Right lobe of liver (tissue), 6 donors: ENCODE measurements around the gene AFF2. TPM values are rescaled to one million over a fixed set of nuclear protein-coding genes. Genes with fewer than 3 reads are reported as not detected.

Source experiments
- ATAC-seq, 4 donors: fragments of 200-7000 bp; cut with Tn5 transposase; one replicate each; pipeline ENCODE4 v1.9.1; 2020; ENCODE audit warnings: mild to moderate bottlenecking in 4 of 4, moderate library complexity in 4 of 4
- DNase-seq, 3 donors: peaks; one replicate each; pipeline ENCODE4 v3.0.0-alpha.2; 2020
- H3K27ac ChIP-seq, 3 donors: fragments of 200-600 bp; one replicate each; pipeline ENCODE4 v1.8.0; 2022
- H3K27me3 ChIP-seq, 2 donors: fragments of 200-600 bp; one replicate each; pipeline ENCODE4 v1.8.0; 2022
- H3K36me3 ChIP-seq, 4 donors: fragments of 200-600 bp; sonication (generic) in 1 of 4; one replicate each; pipeline versions ENCODE4 v1.5.1 to v1.8.0; 2017 to 2022; ENCODE audit warnings: control low read depth in 1 of 4
- H3K4me1 ChIP-seq, 4 donors: fragments of 200-600 bp; sonication (generic) in 1 of 4; one replicate each; pipeline versions ENCODE4 v1.5.1 to v1.8.0; 2017 to 2022; ENCODE audit warnings: control low read depth in 1 of 4
- H3K4me3 ChIP-seq, 3 donors: fragments of 200-600 bp; one replicate each; pipeline ENCODE4 v1.8.0; 2022
- H3K9me3 ChIP-seq, 4 donors: fragments of 200-600 bp; sonication (generic) in 1 of 4; one replicate each; pipeline versions ENCODE4 v1.5.1 to v1.8.0; 2017 to 2022; ENCODE audit warnings: control low read depth in 1 of 4
- CTCF ChIP-seq, 4 donors: fragments of 200-600 bp in 3 of 4; fragments of 450-650 bp in 1 of 4; IDR thresholded peaks; one replicate each; pipeline versions ENCODE4 v1.5.1 to v1.8.0; 2016 to 2022; ENCODE audit warnings: antibody characterized with exemption in 4 of 4, mild to moderate bottlenecking in 2 of 4
- POLR2A ChIP-seq: fragments of 450-650 bp; IDR thresholded peaks from one replicate; pipeline ENCODE4 v1.6.1; 2017; ENCODE audit warnings: antibody characterized with exemption, mild to moderate bottlenecking
- WGBS: methylation state at CpG from one replicate; pipeline ENCODE4 v1.1.6; 2018; ENCODE audit warnings: low coverage, low lambda C conversion rate; ENCODE audit not compliant: insufficient coverage; ENCODE audit errors: missing lambda C conversion rate; 5-methylcytosine and 5-hydroxymethylcytosine counted together
- intact Hi-C, 2 donors: fragments of 100-400 bp; cut with DNase I; formaldehyde crosslinking; loops; one replicate each; pipeline versions ENCODE4 v1.11.2 to v1.14.1; 2022
- total RNA-seq, 6 experiments: library from RNA; depleted of rRNA in 2 of 6; stranded (reverse); fragments of >200 nt in 2 of 6; fragmentation: NEBNext Ultra II Directional in 3 of 6; extraction: Animal tissue kit (Norgen Biotek cat#: 25700) in 3 of 6; gene quantifications; one replicate each; pipeline versions ENCODE4 v1.1.0 to v1.2.4, GENCODE V29; 2016 to 2023
- donor health status: DM: no; HTN: yes; CAD: no.
- donor health status: DM: no; HTN: no; CAD: no.
- donor health status: DM: no; HTN: no; CAD: no.
- donor health status: DM: no; HTN: yes; CAD: no.
- donor health status: DM: no; HTN: yes; CAD: no.

AFF2 gene
- total RNA-seq, 6 experiments from 2014 or later: 0.06 to 1.9 (median 0.15) TPM

DNA sequence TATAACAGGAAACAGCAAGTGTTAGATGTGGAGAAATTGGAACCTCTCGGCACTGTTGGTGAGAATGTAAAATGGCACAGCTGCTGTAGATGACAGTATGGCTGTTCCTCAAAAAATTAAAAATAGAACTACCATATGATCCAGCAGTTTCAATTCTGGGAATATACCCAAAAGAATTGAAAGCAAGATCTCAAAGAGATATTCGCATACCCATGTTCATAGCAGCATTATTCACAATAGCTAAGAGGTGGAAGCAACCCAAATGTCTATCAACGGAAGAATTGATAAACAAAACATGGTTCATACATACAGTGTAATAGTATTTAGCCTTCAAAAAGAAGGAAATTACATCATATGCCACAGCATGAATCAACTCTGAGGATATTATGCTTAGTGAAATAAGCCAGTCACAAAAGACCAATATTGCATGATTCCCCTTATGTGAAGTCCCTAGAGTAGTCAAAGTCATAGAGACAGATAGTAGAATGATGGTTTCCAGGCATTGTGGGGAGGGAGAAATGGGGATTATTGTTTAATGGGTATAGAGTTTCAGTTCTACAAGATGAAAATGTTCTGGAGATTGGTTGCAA is 537.0 kb downstream of the AFF2 start:
- intact Hi-C loops: no loop called here
- ATAC-seq (no peak), DNase-seq (no peak)
- Histone ChIP-seq H3K27me3 (no peaks in the 10 kb centered on the region), H3K36me3 (no peaks in the 10 kb centered on the region), H3K27ac (no peak overlapping the region), H3K4me3 (no peak overlapping the region), H3K4me1 (no peaks in the 10 kb centered on the region), H3K9me3 (no peaks in the 10 kb centered on the region)
- TF ChIP-seq CTCF (IDR thresholded peaks at IDR 0.05) (no peak), POLR2A (no peak)
- 63% methylated on average over 3 of the region's 3 CpGs for whole genome bisulfite sequencing

DNA sequence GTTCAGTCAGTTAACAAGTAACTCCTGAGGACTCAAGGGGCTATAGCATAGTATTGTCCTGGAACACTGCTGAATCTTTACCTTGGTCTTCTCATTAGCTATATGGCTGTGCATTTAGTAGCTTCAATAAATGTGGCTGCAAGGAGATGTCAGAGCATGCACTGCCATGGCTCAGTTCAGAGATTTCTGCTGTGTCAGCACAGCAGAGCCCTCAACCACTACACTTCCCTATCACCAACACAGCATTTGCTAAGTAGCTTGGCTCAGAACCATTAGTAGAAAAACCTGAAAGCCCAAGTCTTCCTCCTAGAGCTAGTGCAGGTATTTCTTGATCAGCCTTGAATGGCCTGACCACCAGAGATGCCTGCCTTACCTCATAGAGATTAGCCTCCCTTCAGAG is 538.6 kb downstream of the AFF2 start:
- no peak for TF ChIP-seq POLR2A
- TF ChIP-seq CTCF (IDR thresholded peaks at IDR 0.05): no peak
- Histone ChIP-seq H3K4me3 (no peak overlapping the region), H3K4me1 (no peaks in the 10 kb centered on the region), H3K9me3 (no peaks in the 10 kb centered on the region), H3K27ac (no peak overlapping the region), H3K36me3 (no peaks in the 10 kb centered on the region), H3K27me3 (no peaks in the 10 kb centered on the region)
- intact Hi-C loops: no loop called here
- DNase-seq: no peak
- no peak for ATAC-seq

DNA sequence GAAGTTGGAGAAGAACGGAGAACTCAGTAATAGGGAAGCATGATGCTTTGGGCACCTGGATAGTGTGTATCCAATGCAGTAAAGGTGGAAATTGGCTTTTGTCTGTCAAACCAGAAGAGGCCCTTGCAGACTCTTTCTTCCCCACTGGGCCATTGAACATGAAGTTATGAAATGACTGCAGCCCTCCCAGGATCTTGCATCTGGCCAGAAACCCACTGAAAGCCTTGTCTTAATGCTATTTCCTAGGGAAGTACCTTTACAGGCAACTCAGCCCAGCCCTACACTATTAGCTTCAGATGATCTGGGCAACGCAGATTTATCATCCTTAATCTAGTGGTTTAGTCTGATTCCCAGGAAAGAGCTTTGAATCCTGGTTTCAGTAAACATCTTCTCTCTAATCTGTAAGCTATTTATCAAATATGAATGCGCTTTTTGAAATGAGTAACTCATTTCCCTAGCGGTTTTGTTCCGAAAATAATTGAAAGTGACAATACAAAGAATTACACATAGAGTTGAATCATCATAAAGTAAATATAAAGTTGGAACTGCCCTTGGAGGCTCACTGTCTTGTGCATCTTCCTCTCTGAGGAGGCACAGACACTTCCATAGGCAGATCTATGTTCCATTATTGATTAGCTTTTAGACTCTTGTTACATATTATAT is 540.6 kb downstream of the AFF2 start:
- 52% methylated on average over 5 of the region's 5 CpGs for WGBS
- Histone ChIP-seq H3K27ac (no peak overlapping the region), H3K36me3 (no peaks in the 10 kb centered on the region), H3K9me3 (no peaks in the 10 kb centered on the region), H3K4me3 (no peak overlapping the region), H3K4me1 (no peaks in the 10 kb centered on the region), H3K27me3 (no peaks in the 10 kb centered on the region)
- intact Hi-C loops: no loop called here
- no peak for TF ChIP-seq CTCF (IDR thresholded peaks at IDR 0.05)
- TF ChIP-seq POLR2A: no peak
- DNase-seq (no peak), ATAC-seq (no peak)

- no peaks in the 10 kb centered on the region for H3K4me1 ChIP-seq
- intact Hi-C loops: no loop called here
- WGBS: 83% methylated on average over 3 of the region's 3 CpGs
- no peaks in the 10 kb centered on the region for H3K36me3 ChIP-seq
- H3K9me3 ChIP-seq: no peaks in the 10 kb centered on the region
- H3K4me3 ChIP-seq: no peak overlapping the region
- no peaks in the 10 kb centered on the region for H3K27me3 ChIP-seq
- H3K27ac ChIP-seq: no peak overlapping the region
- no peak for TF ChIP-seq CTCF (IDR thresholded peaks at IDR 0.05)
- TF ChIP-seq POLR2A: no peak
- DNase-seq (no peak), ATAC-seq (no peak)
Observed at GRCh38 chrX:149043401-149043800, 543.0 kb downstream of the AFF2 start.
